C1 segment of cervical spinal cord (tissue), 14 donors: Measurements from ENCODE around the gene EMID1.

ENCODE experiments used
- DNase-seq, 14 donors: peaks; one replicate each; lab custom pipeline; 2025; lab: John Stamatoyannopoulos, UW

EMID1 gene

DNA sequence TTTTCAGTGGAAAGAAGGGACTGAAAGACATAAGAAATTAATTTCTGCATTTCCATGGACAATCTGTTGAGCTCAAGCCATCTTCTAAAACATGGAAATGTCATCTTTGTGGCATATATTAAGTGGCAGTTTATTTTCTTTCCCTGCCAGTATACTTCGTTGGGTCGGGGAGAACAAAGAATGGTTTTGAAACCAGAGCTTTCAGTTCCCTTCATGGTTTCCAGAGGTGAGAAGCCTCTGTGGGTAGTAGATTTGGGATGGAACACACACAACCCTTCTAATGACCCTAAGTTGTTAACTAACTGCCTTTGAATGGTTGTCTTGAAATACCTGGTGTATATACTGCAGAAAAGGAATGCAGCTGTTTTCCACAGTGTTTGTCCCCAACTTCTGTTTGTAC, 83.1 kb downstream of the EMID1 start:
- no peak for DNase-seq

DNA sequence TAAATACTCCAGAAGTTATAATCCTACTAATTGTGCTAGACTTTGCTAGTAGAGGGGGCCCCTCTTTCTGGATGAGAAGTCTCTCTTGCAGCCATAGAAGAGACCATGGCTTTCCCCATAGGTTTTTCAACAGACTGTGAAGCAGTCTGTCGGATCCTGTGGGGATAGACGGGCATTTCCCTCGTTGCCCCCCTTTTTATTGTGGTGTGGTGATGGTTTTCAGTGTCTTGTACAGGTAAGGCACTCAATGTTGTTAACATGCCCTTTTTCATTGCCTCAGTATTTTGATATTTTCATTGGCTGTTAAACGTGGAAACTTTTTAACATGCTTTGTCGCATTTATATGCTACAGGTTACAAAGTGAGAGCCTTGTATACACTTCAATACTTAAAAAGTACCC, 84.4 kb downstream of the EMID1 start:
- no peak for DNase-seq

DNA sequence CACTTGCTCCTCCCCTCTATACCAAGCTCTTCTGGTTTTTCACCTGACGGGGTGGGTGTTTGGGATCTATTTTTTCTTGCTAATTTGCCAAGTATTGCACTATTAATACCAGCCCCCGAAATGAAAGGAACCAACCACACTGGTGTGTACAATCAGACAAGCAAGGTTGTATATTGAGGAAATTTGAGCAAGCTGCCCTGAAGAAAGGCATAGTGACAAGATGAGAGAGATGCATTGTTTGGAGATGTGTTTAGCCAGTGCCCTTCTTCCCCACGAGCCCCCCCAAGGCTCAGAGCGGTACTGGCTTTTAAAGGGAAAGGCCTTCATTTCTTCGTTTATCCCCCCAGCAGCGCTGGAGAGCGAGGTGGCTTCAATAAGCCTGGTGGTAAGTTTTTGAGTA, 85.5 kb downstream of the EMID1 start:
- no peak for DNase-seq

DNA sequence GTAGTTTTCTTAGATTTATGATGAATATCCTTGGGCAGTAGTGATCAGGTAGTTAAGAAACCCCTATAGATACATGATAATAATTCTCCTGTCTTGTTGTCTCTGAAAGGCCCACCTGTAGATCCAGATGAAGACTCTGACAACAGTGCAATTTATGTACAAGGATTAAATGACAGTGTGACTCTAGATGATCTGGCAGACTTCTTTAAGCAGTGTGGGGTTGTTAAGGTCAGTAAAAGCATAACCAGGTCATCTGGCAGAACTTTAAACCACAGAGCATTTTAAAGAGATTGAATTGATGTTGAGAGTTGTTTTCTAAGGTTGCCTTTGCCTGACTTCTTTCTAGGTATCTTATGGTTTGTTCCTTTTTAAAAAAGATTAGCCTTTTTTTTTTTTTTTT, 86.7 kb downstream of the EMID1 start:
- no peak for DNase-seq

DNA sequence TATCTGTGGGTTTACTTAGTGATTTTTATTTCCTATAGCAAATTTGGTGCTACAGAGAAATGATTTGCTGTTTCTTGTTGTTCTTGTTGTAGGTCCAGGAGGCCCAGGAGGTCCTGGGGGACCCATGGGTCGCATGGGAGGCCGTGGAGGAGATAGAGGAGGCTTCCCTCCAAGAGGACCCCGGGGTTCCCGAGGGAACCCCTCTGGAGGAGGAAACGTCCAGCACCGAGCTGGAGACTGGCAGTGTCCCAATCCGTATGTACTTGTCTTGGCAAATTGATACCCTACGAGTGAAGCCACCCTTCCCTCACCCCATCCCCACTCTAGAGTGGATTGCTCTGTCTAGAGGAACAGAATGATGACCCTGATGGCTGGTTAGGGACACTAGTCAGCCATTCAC, 92.9 kb downstream of the EMID1 start:
- DNase-seq = no peak

DNA sequence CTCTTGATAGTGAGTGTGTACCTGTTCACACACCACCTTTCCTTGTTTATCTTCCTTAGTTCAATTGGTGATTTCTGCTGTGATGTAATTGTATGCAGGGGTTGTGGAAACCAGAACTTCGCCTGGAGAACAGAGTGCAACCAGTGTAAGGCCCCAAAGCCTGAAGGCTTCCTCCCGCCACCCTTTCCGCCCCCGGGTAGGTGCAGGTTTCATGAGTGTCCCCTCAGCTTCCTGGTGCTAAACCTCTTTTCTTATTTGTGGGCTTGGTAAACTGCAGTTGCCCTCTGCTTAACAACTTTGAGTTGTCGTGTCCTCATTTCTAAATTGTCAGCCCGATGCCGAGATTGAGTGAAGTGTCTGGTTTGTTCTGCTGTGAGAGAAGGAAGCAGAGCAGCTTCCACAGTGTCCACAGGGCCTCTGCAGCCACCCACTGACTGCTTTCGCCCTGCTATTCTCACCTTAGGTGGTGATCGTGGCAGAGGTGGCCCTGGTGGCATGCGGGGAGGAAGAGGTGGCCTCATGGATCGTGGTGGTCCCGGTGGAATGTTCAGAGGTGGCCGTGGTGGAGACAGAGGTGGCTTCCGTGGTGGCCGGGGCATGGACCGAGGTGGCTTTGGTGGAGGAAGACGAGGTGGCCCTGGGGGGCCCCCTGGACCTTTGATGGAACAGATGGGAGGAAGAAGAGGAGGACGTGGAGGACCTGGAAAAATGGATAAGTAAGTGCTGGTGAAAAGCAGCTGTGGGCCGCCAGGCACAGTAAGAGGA, 93.6 kb downstream of the EMID1 start:
- DNase-seq = no peak

DNA sequence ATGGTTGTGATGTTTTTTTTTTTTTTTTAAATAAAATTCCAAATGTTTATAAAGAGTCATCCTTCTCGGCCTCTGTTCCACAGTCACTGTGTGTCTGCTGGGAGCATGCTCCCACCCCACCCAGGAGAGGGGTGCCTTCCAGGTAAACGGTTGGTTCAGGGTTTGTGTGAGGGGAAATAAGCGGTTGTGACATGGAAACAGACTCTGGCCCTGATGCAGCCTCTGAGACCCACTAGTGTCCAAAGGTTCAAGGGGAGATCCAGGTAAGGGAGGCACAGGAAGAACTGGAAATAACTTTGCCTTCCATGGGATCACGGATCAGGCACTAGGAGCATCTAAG, 94.7 kb downstream of the EMID1 start:
- DNase-seq = no peak

DNA sequence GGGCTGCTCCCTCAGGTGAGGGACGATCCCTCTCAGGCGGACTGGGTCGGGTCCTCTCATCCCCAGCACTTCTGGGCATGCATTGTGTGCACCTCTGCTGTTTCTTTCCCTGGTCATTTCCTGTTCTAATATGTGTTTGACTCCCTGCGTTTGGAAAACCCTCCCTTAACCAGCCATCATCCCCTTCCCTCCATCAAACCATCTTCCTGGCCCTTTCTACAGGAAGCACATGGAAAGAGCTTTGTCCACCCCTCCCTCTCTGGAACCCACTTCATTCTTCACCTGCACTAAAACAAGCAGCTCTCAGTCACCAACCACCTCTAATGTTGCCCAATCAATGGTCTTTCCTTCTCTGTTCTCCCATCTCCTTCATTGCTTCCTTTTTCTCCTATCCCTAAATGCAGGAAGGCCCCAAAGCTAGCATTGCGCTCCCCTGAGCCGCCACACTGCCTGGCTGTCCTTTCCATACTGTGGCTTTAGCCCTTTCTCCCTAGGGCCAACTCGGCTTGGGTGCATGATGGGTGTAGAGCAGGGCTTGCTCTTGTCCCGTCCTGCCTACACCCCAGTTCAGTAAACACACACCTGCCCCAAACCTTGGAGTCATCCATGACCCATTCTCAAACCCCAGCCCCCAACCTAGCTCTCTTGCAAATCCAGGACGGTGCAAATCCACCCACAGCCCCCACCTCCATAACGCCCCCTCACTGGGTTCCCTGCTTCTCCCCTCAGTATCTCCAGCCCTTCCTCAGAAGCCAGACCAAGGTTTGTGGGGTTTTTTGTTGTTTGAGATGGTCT, 95.3 kb downstream of the EMID1 start:
- DNase-seq = no peak

DNA sequence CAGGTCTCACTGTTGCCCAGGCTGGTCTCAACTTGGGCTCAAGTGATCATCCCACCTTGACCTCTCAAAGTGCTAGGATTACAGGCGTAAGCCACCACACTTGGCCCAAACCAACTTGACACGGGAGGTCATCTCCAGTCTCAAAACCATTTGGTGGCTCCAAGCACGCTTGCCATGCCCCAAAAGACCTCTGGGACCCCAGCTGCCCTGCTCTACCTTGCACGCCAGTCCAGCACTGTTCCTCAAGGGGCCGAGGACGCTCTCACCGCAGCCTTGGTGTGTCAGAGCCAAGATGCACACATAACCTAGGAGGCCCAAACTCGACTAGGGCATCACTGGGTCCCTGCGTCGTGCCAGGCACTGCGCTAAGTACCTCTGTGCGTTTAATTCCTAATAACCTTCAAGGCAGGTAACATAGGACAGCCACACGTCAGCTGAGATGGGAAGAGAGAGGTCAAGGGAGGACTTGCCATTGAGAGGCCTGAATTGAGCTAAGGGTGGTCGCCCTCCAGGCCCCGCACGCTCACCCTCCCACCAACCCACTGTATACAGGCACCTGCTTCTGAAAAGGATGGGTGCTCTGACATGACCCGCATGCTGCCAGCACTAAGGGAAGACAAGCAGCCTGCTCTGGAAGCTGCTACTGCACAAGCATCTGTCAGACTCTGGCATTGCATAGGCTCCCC, 96.2 kb downstream of the EMID1 start:
- peak in 1 of 14 donors; percentile 75 for DNase-seq

DNA sequence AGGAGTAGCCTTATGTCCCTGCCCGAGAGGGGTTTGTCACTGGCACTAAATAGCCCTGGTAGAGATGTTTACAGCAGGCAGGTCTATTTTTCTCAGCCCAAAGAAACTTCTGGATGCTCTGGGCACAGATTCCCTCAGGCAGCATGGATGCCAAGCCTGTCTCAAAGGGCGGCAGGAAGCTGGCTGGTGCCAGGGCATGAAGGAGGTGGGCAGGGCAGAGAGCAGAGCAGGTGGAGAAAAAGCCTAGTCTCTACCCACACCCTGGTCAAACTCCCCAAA, 96.6 kb downstream of the EMID1 start:
- DNase-seq = peak in 4 of 14 donors; percentile 44 to 75 (median 60)

DNA sequence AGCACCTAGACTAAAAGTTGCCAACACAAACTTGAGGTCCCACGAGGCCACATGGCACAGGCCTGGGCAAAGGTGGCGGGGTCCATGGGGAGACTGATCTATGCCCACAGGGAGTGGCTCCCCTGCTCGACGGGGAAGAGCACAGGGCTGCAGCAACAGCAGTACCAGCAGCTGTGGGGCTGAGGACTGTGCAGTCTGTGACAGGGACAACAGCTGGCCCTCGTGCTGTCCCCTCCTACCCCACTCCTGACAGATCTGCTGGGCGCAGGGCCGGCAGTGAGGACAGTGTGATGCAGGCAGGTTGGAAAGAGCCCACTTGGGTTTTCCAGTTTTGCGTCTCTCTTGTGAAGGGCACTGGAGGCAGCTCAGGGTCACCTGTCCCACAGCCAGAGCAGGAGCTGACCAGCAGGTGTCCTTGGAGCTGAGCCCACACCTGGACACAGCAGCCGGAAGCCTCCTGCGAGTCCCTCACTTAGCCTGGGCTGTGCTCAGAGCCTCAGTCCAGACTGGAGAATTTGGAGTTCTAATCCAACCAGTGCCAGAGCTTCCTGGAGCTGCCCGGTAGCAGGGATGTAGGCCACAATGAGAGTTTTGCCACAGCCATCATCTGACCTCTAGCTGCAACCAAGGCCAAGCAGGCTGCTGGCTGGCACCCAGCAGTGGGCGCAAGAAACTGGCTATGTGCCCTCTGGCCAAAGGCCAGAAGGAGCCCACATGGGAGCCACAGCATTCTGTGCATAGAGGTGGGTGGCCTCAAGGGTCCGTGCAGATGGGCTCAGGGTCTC, 97.2 kb downstream of the EMID1 start:
- peak in 5 of 14 donors; percentile 16 to 66 (median 64) for DNase-seq

DNA sequence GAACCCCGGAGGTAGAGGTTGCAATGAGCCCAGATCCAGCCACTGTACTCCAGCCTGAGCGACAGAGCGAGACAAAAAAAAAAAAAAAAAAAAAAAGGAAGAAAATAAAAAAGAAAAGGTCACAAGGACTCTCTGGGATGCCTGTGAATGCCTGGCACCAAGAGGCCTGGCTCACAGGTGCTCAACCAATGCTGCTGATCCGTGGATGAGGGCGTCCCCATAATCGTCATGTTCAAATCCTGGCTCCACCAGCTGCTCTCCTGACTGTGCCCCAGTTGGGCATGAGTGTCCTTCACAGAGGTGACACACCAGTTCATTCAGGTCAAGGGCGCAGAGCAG, 100.1 kb downstream of the EMID1 start:
- DNase-seq = no peak

DNA sequence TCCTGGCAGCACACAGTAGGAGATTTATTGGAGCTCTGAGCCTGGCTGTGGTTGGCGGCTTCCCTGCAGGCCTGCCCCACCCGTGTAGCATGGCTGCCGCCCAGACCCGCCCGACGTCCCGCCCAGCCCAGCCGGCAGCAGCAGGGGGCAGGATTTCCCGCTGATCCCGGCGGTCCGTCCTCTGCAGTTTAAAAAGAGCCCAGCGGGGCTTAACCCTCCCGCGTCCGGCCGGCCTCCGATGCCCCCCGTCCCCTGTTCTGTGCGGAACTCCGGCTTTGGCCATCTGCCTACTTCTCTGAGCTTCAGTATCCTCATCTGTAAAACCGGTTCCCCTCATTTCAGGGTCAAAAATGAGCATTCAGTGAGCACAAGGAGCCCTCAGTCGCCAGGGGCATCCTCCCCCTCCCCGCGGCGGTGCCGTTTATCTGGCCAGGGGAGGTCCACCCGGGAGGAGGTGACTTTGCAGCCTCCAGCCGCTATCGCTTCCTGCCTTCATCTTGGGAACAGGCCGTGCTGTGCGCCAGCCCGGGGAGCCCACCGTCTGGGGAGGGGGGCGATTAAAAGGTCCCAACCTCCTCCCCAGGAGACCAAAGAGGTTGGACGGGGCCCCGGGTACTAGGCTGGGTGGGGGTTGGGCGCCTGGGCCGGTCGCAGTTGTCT, 100.6 kb downstream of the EMID1 start, which contains the start of gene GAS2L1:
Gene GAS2L1, plus strand, starts transcription at position 476 of the 660 bp plus-strand sequence. CDS start 1,456 bp downstream, outside the sequence.
- peak in 12 of 14 donors; percentile 42 to 78 (median 56) for DNase-seq

DNA sequence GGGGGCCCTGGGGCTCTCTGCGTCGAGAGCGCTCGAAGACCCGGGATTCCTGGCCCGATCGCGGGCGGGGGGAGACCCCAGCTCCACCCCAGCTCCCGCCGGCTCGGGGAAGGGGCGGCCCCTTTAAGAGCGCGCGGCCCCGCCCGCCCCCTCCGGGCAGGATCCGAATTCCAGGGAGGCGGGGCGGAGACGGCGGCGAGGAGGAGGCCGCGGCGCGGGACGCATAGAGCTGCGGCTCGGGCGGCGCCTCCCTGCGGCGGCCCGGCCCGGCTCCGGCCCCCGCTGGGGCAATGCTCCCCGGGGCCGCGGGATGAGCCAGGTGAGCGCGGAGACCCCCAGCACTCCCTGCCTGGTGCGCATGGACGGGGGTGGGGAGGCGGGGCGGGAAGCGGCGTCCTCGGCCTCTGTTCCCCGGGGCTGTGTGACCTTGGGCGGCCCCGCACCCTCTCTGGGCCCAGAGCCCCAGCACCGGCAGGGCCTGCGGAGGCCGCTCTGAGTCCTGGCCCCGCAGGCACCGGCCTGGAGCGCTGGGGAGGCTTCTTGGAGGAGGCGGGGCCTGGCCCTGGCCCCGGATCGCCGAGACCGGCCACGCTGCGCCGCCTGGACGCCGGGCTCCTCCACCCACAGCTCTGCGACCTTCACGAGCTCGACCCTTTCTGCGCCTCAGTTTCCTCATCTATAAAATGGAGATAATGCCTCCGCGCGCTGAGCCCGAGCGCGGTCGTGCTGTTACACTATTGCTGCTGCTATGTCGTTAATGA, 101.3 kb downstream of the EMID1 start:
- peak in 12 of 14 donors; percentile 29 to 78 (median 56) for DNase-seq

DNA sequence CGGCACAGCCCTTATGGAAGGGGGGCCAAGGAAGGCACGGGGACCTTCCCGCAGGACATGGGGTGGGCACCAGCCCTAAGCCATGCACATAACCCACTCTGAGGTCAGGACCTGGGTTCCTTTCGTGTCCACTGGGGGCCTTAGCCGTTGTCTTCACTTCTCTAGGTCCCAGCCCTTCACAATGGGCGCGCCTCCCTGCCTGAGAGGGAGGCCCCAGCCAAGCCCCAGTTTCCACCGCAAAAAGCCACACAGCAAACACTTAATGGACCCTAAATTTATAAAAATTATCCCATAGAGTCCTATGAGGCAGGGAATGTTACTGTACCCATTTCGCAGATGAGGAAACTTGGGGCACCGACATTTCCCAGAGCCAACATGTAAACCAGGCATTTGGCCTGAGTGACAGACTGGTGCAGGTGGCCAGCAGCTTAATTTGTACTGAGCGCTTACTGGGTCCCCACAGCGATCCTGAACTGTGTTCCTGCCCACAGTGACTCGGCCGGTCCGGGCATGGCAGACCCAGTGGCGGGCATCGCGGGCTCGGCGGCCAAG, 102.0 kb downstream of the EMID1 start:
- no peak for DNase-seq

DNA sequence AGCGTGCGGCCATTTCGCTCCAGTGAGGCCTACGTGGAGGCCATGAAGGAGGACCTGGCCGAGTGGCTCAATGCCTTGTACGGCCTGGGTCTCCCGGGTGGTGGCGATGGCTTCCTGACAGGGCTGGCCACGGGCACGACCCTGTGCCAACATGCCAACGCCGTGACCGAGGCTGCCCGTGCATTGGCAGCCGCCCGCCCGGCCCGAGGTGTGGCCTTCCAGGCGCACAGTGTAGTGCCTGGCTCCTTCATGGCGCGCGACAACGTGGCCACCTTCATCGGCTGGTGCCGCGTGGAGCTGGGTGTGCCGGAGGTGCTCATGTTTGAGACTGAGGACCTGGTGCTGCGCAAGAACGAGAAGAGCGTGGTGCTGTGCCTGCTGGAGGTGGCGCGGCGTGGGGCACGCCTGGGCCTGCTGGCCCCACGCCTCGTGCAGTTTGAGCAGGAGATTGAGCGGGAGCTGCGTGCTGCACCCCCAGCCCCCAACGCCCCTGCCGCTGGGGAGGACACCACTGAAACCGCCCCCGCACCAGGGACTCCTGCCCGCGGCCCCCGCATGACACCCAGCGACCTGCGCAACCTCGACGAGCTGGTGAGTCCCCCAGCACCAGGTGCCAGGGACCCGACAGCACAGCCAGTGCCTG, 102.6 kb downstream of the EMID1 start:
- peak in 1 of 14 donors; percentile 40 for DNase-seq

DNA sequence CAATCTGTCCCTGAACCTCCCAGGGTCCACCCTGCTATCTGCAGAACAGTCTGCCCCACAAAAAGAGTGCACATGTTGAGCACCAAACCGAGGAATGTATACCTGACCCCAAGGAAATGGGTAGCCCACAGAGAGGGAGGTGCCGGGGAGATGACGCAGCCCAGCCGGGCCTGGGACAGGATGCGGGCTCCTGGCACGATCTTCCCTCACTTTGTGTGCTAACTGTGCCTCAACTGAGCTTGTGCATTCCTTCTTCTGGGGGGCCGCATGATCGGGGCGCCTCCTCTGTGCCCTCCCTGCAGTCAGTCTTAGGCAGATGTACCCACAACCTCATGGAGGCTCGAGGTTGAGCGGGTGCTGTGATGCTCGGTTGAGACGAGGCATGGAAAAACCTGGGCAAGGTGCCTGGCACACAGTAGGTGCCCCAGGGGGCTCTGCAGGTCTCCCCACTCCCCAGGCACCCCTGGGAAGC, 103.1 kb downstream of the EMID1 start:
- DNase-seq = peak in 1 of 14 donors; percentile 27
